Astrocyte (in vitro differentiated cells and primary cell): ENCODE measurements around the gene ZFHX3.

Experiments
- EZH2 ChIP-seq: IDR thresholded peaks from 2 replicates; pipeline ENCODE4 v1.6.1; 2012; ENCODE audit warnings: mild to moderate bottlenecking, low read length, inconsistent platforms; ENCODE audit not compliant: insufficient read depth
- TF ChIP-seq, protein P1 (sequence below): IDR thresholded peaks from 2 replicates; pipeline ENCODE4 v1.5.1; 2011; ENCODE audit warnings: low read depth, mild to moderate bottlenecking, inconsistent platforms, low read length, moderate library complexity; ENCODE audit not compliant: insufficient read depth

DNA sequence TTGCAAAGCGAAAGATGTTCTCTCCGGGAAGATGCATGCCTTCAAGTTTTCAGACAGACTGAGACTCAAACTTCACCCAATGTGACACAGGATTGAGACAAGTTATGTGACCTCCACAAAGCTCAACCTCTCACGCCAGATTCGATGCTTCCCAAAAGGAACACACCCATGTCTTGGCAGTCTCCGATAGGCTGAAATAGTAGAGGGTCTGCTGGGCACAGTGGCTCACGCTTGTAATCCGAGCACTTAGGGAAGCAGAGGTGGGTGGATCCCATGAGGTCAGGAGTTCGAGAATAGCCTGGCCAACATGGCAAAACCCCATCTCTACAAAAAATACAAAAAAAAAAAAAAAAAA is 22.1 kb downstream of the ZFHX3 start:
- TF ChIP-seq, protein P1, sequence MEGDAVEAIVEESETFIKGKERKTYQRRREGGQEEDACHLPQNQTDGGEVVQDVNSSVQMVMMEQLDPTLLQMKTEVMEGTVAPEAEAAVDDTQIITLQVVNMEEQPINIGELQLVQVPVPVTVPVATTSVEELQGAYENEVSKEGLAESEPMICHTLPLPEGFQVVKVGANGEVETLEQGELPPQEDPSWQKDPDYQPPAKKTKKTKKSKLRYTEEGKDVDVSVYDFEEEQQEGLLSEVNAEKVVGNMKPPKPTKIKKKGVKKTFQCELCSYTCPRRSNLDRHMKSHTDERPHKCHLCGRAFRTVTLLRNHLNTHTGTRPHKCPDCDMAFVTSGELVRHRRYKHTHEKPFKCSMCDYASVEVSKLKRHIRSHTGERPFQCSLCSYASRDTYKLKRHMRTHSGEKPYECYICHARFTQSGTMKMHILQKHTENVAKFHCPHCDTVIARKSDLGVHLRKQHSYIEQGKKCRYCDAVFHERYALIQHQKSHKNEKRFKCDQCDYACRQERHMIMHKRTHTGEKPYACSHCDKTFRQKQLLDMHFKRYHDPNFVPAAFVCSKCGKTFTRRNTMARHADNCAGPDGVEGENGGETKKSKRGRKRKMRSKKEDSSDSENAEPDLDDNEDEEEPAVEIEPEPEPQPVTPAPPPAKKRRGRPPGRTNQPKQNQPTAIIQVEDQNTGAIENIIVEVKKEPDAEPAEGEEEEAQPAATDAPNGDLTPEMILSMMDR, result no peak
- TF ChIP-seq EZH2, result no peak
